ENCODE measurements around the gene XRCC5.

DNA sequence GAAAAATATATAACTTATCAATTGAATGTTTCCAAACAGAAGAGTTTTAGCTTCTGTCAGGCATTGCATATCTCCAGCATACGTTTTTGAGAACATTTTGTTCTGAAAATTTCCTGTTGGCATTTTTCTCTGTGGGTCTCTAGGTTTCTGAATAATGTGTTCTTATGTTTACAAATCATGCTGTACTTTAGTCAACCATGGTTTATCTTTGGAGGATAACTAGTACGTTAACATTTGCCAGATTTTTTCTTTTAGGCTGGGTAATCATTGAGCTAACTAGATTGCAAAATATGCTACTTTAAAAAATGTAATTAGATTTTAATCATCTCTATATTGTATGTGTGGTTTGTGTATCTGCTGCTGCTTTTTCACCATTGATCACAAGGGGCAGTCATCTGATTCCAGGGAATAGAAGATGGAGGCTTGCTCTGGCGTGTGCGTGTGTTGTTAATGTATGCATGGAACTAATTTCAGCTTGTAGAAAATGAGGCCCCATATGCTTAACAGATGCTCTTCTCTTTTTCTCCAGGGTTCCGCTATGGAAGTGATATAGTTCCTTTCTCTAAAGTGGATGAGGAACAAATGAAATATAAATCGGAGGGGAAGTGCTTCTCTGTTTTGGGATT is 21.3 kb downstream of the XRCC5 start:
- TF ChIP-seq RFX5 (IDR thresholded peaks at IDR 0.05; ENCODE audit: low read depth, low read length) (no peak), SRF (IDR thresholded peaks at IDR 0.05; ENCODE audit: low read depth in 2 of 2, low read length in 2 of 2) (no peak), NBN (IDR thresholded peaks at IDR 0.05) (no peak)
- TF ChIP-seq, protein P1, sequence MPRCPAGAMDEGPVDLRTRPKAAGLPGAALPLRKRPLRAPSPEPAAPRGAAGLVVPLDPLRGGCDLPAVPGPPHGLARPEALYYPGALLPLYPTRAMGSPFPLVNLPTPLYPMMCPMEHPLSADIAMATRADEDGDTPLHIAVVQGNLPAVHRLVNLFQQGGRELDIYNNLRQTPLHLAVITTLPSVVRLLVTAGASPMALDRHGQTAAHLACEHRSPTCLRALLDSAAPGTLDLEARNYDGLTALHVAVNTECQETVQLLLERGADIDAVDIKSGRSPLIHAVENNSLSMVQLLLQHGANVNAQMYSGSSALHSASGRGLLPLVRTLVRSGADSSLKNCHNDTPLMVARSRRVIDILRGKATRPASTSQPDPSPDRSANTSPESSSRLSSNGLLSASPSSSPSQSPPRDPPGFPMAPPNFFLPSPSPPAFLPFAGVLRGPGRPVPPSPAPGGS (IDR thresholded peaks at IDR 0.05; ENCODE audit: borderline replicate concordance, insufficient read depth, low read depth, low read length, poor library complexity, severe bottlenecking): no peak
- TF ChIP-seq, protein P2, sequence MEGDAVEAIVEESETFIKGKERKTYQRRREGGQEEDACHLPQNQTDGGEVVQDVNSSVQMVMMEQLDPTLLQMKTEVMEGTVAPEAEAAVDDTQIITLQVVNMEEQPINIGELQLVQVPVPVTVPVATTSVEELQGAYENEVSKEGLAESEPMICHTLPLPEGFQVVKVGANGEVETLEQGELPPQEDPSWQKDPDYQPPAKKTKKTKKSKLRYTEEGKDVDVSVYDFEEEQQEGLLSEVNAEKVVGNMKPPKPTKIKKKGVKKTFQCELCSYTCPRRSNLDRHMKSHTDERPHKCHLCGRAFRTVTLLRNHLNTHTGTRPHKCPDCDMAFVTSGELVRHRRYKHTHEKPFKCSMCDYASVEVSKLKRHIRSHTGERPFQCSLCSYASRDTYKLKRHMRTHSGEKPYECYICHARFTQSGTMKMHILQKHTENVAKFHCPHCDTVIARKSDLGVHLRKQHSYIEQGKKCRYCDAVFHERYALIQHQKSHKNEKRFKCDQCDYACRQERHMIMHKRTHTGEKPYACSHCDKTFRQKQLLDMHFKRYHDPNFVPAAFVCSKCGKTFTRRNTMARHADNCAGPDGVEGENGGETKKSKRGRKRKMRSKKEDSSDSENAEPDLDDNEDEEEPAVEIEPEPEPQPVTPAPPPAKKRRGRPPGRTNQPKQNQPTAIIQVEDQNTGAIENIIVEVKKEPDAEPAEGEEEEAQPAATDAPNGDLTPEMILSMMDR (IDR thresholded peaks at IDR 0.05 in 2 of 3, conservative IDR thresholded peaks at IDR 0.05 in 1 of 3; ENCODE audit: control insufficient read depth in 2 of 3, extremely low read depth in 1 of 3, insufficient read depth in 1 of 3, low read depth in 3 of 3, low read length in 3 of 3): no peak

Data from GM12878 (cell line).